ENCODE data around the gene WNT3. TPM values are rescaled to one million over a fixed set of nuclear protein-coding genes. Genes with fewer than 3 reads are reported as not detected.

Gene WNT3
- total RNA-seq, 1 donor from 2014 or later, result 14.4 TPM

DNA sequence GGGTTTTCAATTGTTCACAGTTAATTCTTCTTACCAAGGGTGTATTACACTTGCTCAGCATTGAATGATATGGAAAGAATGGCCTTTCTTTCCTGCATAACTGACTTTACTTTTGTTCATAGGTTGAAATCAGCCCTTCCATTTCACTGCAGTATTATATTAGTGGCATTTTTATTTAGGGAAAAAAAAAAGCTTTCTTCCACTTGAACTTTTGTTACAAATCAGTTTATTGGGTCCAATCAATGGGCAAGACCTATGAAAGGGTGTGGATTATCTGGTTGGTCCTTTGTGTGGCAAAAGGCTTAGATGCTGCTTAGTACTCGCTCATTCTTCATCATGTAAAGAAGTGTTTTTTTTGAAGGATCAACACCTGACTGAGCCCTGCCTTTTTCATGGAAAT is 74.1 kb downstream of the WNT3 start:
- no peak for DNase-seq (ENCODE audit: low spot score)
- TF ChIP-seq CTCF (IDR thresholded peaks at IDR 0.05; ENCODE audit: unreplicated experiment), result no peak
- H3K4me1 Mint-ChIP-seq (ENCODE audit: unreplicated experiment), result peaks cover 36% of the 10 kb centered on the region
- no peak overlapping the region for H3K4me3 Mint-ChIP-seq (ENCODE audit: unreplicated experiment)
- peaks cover 4% of the 10 kb centered on the region for H3K27me3 Mint-ChIP-seq (ENCODE audit: unreplicated experiment)
- H3K36me3 Mint-ChIP-seq (ENCODE audit: low read depth, unreplicated experiment), result no peaks in the 10 kb centered on the region
- no peaks in the 10 kb centered on the region for H3K9me3 Mint-ChIP-seq (ENCODE audit: unreplicated experiment)
- H3K27ac Mint-ChIP-seq (ENCODE audit: unreplicated experiment), result no peak overlapping the region

- TF ChIP-seq CTCF (IDR thresholded peaks at IDR 0.05; ENCODE audit: unreplicated experiment), result no peak
- H3K27me3 Mint-ChIP-seq (ENCODE audit: unreplicated experiment), result peaks cover 4% of the 10 kb centered on the region
- no peaks in the 10 kb centered on the region for H3K36me3 Mint-ChIP-seq (ENCODE audit: low read depth, unreplicated experiment)
- no peak overlapping the region for H3K4me3 Mint-ChIP-seq (ENCODE audit: unreplicated experiment)
- no peak overlapping the region for H3K27ac Mint-ChIP-seq (ENCODE audit: unreplicated experiment)
- H3K9me3 Mint-ChIP-seq (ENCODE audit: unreplicated experiment), result no peaks in the 10 kb centered on the region
- H3K4me1 Mint-ChIP-seq (ENCODE audit: unreplicated experiment), result peaks cover 24% of the 10 kb centered on the region
- no peak for DNase-seq (ENCODE audit: low spot score)
These were observed 75.8 kb downstream of the WNT3 start for GRCh38 chr17:46742565-46743270.

DNA sequence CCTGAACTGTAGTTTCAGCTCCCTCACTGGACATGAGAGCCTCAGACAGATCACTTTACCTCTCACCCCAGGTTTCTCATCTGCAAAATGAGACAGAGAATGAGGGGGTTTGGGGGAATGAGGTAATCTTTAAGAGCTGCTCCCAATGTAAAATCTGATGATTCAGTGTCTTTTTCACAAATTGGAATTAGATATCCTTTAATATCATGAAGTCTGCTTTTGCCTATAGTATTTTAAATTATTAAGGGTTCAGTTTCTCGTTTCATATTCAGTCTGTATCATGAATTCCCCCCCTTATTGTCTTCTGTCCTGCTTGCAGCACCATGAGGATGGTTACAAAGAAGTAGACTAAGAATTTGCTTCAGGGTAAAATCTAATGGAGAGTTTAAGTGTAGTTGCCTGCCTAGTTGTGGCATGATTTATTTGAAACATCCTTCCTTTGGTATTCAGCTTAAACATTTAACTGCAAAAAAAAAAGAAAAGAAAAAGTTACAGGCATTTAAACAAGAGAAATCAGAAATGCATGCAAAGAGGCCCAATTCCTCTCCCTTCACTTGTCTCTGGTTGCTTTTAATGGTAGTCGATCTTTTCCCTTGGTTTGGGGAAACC is 77.3 kb downstream of the WNT3 start:
- no peak for TF ChIP-seq CTCF (IDR thresholded peaks at IDR 0.05; ENCODE audit: unreplicated experiment)
- no peak overlapping the region for H3K27ac Mint-ChIP-seq (ENCODE audit: unreplicated experiment)
- H3K36me3 Mint-ChIP-seq (ENCODE audit: low read depth, unreplicated experiment), result no peaks in the 10 kb centered on the region
- H3K9me3 Mint-ChIP-seq (ENCODE audit: unreplicated experiment), result no peaks in the 10 kb centered on the region
- no peak overlapping the region for H3K4me3 Mint-ChIP-seq (ENCODE audit: unreplicated experiment)
- DNase-seq (ENCODE audit: low spot score), result no peak
- H3K4me1 Mint-ChIP-seq (ENCODE audit: unreplicated experiment), result peaks cover 13% of the 10 kb centered on the region
- peaks cover 4% of the 10 kb centered on the region for H3K27me3 Mint-ChIP-seq (ENCODE audit: unreplicated experiment)

GRCh38 chr17:46739982-46740381 is 78.5 kb downstream of the WNT3 start:
- no peak for DNase-seq (ENCODE audit: low spot score)
- Mint-ChIP-seq H3K4me3 (ENCODE audit: unreplicated experiment) (no peak overlapping the region), H3K27ac (ENCODE audit: unreplicated experiment) (no peak overlapping the region), H3K27me3 (ENCODE audit: unreplicated experiment) (peaks cover 4% of the 10 kb centered on the region), H3K36me3 (ENCODE audit: low read depth, unreplicated experiment) (no peaks in the 10 kb centered on the region), H3K4me1 (ENCODE audit: unreplicated experiment) (peaks cover 15% of the 10 kb centered on the region), H3K9me3 (ENCODE audit: unreplicated experiment) (no peaks in the 10 kb centered on the region)
- TF ChIP-seq CTCF (IDR thresholded peaks at IDR 0.05; ENCODE audit: unreplicated experiment), result no peak

GRCh38 chr17:46738544-46738943 is 79.9 kb downstream of the WNT3 start:
- Mint-ChIP-seq H3K27me3 (ENCODE audit: unreplicated experiment) (peaks cover 2% of the 10 kb centered on the region), H3K4me3 (ENCODE audit: unreplicated experiment) (no peak overlapping the region), H3K36me3 (ENCODE audit: low read depth, unreplicated experiment) (no peaks in the 10 kb centered on the region), H3K4me1 (ENCODE audit: unreplicated experiment) (peaks cover 15% of the 10 kb centered on the region), H3K9me3 (ENCODE audit: unreplicated experiment) (no peaks in the 10 kb centered on the region), H3K27ac (ENCODE audit: unreplicated experiment) (no peak overlapping the region)
- TF ChIP-seq CTCF (IDR thresholded peaks at IDR 0.05; ENCODE audit: unreplicated experiment), result no peak
- no peak for DNase-seq (ENCODE audit: low spot score)

All from endothelial cell (in vitro differentiated cells).